H1 (cell line): ENCODE measurements around the gene AKAP9.
"Not testable (repeated sequence)": the region's sequence is repeated elsewhere in the genome, so short reads cannot be mapped to it uniquely, and the experiment has no call there.

ENCODE experiments used
- CEBPB ChIP-seq: IDR thresholded peaks from 2 replicates; pipeline ENCODE4 v1.6.1; 2012; ENCODE audit warnings: low read depth, low read length
- GABPA ChIP-seq: IDR thresholded peaks from 2 replicates; pipeline ENCODE4 v1.6.1; 2011; ENCODE audit warnings: mild to moderate bottlenecking, low read length, moderate library complexity, borderline replicate concordance; ENCODE audit not compliant: insufficient read depth
- GTF2F1 ChIP-seq: IDR thresholded peaks from 2 replicates; pipeline ENCODE4 v1.6.1; 2012; ENCODE audit warnings: low read depth, low read length, improper control_type of control experiment, borderline replicate concordance
- JUN ChIP-seq: IDR thresholded peaks from 2 replicates; pipeline ENCODE4 v1.6.1; 2011; ENCODE audit warnings: low read depth, mild to moderate bottlenecking, improper control_type of control experiment, low read length
- POLR2A ChIP-seq, 2 experiments: IDR thresholded peaks; 1 replicate in 1 of 2; 2 replicates in 1 of 2; pipeline ENCODE4 v1.6.1; 2011; ENCODE audit warnings: low read depth in 2 of 2, low read length in 2 of 2, mild to moderate bottlenecking in 2 of 2; ENCODE audit errors: control extremely low read depth in 1 of 2
- POLR2AphosphoS5 ChIP-seq: IDR thresholded peaks from 2 replicates; pipeline ENCODE4 v1.6.1; 2011; ENCODE audit warnings: low read depth, low read length
- RFX5 ChIP-seq: IDR thresholded peaks from 2 replicates; pipeline ENCODE4 v1.6.1; 2011; ENCODE audit warnings: low read depth, low read length, improper control_type of control experiment, borderline replicate concordance
- TEAD4 ChIP-seq: IDR thresholded peaks from 2 replicates; pipeline ENCODE4 v1.6.1; 2012; ENCODE audit warnings: low read depth, low read length, inconsistent platforms, mixed read lengths
- TF ChIP-seq, protein P1 (sequence below), 3 experiments: IDR thresholded peaks; 1 replicate in 2 of 3; 2 replicates in 1 of 3; pipeline versions ENCODE4 v1.5.1 to v1.6.1; 2011; ENCODE audit warnings: low read length in 3 of 3, mild to moderate bottlenecking in 3 of 3, inconsistent platforms in 2 of 3, low read depth in 1 of 3, moderate library complexity in 1 of 3; ENCODE audit not compliant: insufficient read depth in 1 of 3; ENCODE audit errors: control extremely low read depth in 1 of 3

DNA sequence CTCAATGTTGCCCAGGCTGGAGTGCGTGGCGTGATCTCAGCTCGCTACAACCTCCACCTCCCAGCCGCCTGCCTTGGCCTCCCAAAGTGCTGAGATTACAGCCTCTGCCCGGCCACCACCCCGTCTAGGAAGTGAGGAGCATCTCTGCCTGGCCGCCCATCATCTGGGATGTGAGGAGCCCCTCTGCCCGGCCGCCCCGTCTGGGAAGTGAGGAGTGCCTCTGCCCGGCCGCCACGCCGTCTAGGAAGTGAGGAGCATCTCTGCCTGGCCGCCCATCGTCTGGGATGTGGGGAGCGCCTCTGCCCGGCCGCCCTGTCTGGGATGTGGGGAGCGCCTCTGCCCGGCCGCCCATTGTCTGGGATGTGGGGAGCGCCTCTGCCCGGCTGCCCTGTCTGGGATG, 86.0 kb downstream of the AKAP9 start:
- TF ChIP-seq, protein P1, sequence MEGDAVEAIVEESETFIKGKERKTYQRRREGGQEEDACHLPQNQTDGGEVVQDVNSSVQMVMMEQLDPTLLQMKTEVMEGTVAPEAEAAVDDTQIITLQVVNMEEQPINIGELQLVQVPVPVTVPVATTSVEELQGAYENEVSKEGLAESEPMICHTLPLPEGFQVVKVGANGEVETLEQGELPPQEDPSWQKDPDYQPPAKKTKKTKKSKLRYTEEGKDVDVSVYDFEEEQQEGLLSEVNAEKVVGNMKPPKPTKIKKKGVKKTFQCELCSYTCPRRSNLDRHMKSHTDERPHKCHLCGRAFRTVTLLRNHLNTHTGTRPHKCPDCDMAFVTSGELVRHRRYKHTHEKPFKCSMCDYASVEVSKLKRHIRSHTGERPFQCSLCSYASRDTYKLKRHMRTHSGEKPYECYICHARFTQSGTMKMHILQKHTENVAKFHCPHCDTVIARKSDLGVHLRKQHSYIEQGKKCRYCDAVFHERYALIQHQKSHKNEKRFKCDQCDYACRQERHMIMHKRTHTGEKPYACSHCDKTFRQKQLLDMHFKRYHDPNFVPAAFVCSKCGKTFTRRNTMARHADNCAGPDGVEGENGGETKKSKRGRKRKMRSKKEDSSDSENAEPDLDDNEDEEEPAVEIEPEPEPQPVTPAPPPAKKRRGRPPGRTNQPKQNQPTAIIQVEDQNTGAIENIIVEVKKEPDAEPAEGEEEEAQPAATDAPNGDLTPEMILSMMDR (IDR thresholded peaks at IDR 0.05; ENCODE audit: control extremely low read depth in 1 of 3, insufficient read depth in 1 of 3, low read depth in 1 of 3, low read length in 3 of 3) = not testable (repeated sequence)
- not testable (repeated sequence) for TF ChIP-seq POLR2AphosphoS5; GABPA; TEAD4; JUN; POLR2A (IDR thresholded peaks at IDR 0.05; ENCODE audit: control extremely low read depth in 1 of 2, low read depth in 2 of 2, low read length in 2 of 2); CEBPB; RFX5; GTF2F1
